GM21723 (cell line): ENCODE results near the gene STAB1.

Experiments
- ATAC-seq: cut with Tn5 transposase; IDR thresholded peaks from one replicate; pipeline ENCODE4 v1.9.1; 2021; ENCODE audit warnings: mild to moderate bottlenecking, moderate library complexity; ENCODE audit not compliant: unreplicated experiment

The STAB1 gene

DNA sequence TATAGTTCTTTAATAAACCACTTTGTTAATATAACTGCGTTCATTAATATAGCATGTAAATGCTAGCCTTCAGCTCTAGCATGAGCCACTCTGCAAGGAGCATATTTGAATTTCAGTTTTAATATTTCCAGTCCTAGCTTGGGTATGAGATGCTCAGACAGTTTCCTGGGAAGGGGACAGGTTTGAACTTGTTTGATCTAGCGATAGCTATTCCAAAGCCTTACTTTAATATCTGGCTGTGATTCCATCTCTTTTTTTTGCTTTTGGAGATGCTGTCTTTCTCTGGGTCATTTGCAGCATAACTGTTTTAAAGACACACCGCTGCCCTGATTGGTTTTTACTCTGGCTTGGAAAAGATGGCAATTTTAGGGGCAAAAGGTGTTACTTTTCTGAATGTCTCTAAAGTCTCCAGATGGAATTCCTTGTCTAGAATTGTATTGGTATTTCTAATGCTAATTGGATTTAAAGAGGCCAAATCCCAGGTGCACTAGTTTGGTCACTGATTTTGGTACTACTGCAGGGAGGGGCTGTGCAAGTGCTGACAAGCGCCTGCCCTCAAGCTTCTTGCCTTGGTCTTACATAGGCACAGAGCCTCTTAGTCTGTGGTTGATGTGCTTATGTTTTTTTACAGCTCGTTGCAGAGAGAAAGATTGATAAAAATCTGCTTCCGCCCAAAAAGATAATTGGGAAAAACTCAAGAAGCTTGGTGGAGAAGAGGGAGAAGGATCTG, 36.9 kb upstream of the STAB1 start:
- ATAC-seq, result no peak

DNA sequence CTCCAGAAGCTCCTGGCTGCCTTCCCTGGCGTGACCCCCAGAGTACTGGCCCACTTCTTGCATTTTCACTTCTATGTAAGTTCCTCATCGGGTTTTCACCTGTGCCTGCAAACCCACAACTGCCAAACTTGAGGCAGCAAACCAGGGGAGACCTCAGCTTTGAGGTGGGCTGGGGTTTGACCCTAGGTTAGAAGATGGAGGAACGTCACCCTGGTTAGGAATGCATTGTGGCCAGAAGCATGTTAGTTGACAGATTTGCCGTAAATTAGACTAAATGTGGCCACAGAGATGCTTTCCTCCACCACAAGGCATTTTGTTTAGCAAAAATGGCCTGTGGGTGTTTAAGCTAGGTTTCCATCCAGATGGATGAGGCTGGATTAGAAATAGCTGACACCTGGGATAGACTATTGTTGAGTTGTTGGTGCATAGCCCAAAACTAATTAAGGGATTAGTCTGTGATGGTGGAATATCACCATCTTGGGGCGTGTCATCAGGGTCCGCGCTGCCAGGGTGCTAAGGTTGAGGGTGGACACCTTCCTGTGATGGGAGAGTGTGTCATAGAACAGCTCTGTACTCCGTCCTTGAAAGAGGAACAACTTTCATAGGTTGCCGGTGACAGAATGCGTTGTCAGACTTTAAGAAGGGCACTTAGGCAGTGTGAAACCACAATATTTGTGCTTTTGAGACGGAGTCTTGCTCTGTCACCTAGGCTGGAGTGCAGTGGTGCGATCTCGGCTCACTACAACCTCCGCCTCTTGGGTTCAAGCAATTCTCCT, 36.2 kb upstream of the STAB1 start:
- ATAC-seq, result no peak

DNA sequence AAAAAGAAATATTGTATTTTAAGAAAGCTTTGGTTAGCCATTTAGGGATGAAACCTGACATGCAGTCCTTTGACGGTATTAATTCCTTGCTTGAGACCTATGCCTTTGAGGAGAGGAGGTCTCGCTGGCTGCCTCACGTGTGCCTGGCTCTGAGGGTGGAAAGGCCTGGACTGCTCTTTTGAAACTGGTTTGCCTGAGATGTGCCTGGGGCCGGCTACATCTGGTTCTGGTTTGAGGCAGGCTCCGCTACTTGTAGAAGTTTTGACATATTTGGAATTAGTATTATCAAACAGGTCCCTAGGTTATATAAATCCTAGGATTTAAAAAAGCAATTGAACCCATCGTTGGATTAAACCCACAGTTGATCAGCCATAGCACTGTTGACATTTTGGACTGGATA, 33.3 kb upstream of the STAB1 start:
- ATAC-seq, result no peak

DNA sequence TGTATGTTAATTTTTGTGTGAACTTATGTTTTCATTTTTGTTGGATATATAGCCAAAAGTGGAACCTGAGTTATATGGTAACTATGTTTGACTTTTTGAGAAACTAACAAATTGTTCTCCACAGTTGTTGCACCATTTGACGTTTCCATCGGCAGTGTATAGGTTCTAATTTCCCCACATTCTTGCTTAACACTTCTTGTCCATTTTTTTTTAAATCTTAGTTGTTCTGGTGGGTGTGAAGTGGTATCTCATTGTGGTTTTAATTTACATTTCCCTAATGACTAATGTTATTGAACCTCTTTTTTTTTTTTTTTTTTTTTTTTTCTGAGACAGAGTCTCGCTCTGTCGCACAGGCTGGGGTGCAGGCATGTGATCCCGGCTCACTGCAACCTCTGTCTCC, 31.7 kb upstream of the STAB1 start:
- no peak for ATAC-seq

DNA sequence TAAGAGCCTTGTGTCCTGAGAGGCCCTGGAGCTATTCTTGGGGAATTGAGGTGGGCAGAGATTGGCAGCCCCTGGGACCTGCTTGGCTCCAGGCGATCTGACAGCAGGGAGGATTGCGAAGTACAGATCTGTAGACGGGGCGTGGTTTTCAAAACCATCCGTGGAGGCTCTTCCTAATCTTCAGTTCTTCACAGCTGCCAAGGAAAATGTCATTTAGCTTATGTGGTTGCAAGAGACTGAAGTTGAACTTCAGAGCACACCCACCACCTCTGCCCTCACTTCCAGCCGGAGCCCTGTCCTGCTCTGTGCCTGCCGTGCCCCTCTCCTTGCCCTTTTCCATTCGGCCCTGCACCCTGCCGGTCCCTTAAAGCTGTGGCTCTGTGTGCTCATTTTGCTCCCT, 26.8 kb upstream of the STAB1 start:
- no peak for ATAC-seq

DNA sequence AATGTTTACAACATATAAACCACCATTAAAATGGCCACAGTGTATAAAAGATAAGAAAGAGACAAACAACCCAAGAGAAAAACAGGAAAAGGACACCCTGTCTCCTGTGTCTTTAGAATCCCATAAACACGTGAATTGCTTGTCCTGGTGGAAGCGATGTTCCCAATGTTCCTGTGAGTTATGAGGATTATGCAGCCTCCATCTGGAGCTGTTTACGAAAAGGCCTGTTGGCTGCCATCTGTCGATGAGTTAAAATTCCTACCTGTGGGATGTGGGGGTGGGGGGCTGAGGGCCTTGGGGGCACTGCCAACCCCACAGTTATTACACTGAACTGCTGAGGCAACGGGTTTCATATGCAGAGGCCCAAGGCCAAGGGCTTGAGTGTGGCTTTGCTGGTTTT, 26.1 kb upstream of the STAB1 start:
- ATAC-seq, result no peak

DNA sequence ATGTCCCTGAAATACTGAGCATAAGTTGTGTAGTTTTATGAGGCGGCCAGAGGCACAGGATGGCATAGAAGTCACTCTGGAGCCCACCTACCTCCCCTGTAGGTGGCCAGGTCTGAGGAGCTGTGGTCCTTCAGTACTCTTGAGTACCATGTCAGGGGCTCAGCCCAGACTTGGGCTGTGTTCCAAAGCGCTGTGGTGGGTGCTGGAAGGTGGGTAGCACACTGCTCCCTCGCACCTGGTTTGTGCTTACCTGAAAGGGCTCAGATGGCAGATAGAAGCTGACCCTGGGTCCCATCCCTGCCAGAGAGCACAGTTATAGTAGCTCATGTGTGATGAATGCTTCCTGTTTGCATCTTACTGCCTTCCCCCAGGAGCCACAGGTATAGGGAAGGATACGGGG, 24.2 kb upstream of the STAB1 start:
- no peak for ATAC-seq

DNA sequence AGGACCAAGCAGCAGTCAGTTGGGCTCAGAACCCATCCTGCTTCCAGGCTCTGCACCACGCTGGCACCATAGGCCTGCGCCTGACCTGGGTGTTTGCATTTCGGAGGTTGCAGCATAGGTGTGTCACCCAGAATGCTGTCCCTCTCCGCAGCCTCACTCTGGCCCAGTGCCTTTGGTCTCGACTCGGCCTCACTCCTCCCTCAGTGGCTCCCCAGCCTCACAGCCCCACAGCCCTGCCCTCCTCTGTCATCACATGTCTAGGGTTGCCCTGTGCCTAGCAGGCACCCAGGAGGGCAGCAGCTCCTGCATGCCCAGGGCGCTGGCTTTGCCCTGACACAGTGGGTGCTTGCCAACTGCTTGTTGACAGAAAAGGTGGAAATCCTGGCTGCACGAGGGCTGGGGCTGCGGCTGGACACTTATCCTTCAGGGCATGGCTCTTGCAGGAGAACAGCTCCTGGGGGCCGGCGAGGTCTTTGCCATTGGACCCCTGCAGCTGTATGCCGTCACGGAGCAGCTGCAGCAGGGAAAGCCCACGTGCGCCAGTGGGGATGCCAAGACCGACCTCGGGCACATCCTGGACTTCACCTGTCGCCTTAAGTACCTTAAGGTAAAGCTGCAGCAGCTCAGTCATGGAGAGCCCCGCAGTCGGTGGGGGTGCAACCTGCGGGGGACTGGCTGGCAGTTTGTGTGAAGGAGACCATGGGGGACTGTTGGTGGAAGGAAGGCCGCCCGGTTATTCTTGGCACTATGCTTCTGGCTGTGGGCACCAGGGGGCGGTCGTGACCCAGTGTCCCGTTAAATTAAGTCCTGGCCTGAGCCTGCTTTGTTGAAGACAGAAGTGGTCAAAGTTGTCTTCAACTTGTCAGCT, 23.5 kb upstream of the STAB1 start:
- no peak for ATAC-seq

DNA sequence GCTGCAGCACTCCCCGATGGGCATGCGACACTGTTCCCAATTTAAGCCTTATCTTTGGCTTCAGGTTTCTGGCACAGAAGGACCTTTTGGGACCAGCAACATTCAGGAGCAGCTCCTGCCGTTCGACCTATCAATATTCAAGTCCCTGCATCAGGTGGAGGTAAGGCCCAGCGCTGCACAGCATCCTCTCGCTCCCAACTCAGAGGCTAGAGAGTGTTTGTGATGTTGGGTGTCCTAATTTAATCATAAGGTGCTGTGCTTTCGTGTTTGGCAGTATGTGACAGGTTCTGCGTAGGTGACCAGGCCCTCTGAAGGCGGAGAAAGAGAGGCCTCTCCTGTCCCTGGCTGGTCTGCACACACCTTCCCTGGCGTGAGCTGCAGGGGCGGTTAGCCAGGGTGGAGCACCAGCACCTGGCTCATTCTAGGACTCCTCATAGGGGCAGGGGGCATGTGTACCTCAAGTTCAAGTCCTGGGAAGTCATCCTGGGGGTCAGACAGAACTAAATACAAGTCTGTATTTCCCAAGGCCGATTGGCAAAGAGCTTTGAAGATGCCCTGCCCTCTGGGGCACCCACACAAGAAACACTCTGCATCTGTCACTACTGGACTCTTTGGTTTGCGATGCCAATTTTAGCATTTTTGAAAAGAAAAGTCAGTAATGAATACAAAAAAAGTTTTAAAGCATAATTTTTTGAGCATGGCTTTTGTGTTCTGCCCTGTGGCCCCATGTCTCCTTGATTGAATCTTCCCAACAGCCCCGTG, 22.7 kb upstream of the STAB1 start:
- ATAC-seq, result no peak

DNA sequence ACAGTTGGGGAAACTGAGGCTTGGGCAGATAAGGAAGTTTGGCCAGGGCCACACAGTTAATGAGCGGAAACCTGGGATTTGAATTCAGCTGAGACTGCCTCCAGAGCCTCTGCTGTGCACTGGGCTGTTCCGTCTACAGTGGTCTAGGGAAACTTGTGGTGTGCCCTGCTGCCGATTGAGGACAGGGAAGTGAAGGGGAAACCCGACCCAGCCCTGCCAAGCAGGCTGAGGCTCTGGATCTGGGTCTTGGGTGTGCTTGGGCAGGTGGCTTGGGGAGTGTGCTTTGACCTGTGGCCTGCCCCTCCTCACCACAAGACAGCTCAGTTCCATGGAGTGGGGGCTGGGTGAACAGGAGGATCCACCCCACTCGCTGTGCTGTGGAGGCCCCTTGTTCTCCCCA, 22.1 kb upstream of the STAB1 start:
- ATAC-seq, result no peak

DNA sequence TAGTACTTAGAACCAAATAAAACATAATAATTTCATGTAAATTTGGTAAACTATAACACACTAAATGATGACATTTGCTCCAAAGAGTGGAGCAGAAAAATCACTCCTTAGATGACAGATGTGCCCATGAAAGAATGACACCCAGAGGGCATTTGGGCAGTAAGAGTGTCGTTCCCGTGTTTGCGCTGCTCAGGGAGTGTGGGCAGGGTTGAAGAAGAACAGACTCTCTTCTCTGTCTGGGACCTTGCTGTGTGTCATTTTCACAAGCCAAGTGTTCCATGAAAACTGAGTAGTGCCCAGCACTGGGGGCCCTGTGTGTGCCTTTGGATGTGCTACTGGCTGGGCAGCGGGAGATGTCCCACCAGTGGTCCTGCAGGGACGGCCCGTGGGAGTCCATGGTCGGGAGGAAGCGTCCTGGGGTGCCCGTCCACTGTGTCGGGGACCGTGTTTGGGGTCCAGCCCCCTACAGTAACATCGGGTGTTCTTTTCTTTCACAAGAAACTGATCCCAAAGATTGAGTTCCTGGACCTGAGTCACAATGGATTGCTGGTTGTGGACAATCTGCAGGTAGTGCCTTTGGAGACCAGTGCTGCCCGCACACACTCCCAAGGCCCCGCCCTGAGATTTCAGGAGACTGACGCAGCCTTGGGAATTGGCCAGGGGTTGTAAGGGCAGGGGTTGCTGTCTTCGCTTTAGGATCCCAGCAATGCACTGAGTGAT, 17.9 kb upstream of the STAB1 start:
- no peak for ATAC-seq

DNA sequence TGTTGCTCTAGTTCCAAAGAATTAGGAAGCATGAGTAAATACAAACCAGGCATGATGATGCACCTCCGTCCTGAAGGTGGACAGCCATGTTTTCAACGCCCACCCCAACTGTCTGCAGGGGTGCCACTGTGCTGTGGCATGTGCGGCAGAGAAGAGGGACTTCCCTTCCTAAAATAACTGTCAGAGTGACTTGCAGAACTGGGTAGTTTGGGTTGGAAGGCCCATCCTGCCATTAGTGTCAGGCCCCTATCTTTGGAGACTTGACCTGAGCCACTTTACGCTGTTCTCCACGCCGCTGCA, 17.4 kb upstream of the STAB1 start:
- no peak for ATAC-seq

DNA sequence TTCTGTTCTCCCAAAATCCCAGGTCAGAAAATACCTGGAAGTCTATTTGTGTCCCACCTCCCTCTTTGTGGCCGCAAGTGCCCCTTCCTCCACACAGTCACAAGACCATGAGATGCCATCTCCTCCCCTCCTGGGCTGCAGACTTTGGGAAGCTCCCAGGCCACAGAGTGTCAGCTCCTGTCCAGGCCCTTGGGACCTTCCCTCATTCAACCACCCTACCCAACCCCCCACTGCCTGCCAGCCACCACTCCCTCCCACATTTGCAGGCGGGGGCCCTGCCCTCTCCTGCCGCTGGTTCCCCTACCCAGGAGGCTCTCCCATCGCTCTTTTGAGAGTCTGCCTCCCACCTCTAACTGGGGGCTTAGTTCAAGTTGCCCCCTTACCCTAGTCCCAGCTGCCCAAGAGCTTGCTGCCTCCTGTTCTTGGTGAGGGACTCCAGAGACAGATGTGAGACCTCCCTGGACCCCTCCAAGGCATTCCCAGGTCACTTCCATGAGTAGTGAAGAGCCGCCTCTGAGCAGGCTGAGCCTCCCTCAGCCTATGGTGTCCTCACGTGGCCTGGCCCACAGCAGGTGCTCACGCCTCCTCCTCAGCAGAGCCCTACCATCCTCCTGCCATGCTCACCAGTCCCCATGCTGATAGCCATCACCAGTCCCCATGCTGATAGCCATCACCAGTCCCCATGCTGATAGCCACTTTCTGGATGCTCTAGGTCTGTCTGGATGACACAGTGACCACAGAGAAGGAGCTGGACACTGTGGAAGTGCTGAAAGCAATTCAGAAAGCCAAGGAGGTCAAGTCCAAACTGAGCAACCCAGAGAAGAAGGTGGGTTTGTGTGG, 15.9 kb upstream of the STAB1 start:
- ATAC-seq, result no peak

DNA sequence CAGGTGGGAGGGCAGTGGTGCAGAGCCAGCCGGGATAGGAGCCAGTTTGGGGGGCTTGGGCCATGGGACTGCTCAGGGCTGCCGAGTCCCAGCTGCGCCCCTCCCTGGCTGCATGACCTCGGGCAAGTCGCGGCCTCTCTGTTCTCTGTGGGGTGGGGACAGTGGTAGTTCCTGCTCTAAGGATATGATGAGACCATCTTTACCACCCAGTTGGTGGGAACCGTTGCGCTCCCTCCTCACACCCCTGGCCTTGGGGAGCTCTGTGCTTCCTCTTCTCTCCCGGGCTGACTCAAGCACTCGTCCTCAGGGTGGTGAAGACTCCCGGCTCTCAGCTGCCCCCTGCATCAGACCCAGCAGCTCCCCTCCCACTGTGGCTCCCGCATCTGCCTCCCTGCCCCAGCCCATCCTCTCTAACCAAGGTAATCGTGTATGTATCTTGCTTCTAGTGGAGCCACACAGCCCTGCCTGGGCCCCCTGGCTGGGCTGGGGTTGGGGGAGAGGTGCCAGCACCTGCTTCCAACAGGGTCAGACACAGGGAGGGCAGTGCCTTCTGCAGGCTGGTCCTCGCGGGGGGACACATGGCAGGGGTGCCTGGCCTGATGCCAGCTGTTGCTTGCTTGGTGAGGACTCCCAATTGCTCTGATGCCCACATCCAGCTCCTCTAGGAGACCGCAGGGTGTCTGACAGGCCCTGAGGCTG, 15.1 kb upstream of the STAB1 start:
- ATAC-seq, result no peak

DNA sequence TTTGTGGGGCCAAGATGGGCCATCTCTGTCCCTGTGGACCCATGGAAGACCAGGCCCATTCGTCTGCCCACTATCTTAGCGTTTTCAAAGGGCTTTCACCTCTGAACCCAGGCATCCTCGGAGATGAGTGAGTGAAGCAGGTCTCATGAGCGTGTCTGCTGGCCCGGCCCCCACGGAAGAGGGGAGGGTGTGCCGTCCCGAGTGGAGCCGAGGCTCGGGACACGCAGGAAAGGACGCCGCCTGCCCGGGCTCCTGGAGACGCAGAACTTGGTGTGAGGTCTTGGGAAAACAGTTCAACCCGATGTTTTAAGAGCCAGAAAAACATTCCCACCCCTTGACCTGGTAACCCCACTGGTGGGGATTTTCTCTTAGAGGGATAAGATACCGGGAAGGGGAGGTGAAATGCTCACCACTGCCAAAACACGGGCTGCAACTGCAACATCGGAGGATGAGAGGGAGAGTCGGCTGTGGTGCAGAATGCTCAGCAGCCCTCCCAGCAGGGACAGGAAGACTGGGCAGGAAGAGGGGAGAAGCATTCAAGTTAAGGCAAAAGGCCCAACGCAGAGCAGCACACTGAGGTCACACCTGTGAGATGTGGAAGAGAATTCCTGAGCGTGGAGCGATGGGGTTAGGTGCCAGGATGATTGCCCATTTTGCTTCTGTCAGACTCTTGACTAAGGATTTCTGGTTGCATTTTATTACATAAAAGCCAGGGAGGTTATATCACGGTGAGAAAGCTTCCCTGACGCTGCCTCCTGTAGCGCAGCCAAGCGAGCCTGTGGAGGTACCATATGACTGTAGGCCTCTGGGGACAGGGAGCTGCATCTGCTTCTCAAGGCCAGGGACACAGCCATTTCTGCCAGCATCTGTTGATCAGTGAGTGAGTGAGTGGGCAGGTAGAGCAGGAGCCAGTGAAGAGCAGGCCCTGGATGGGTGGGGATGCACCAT, 14.1 kb upstream of the STAB1 start:
- no peak for ATAC-seq

DNA sequence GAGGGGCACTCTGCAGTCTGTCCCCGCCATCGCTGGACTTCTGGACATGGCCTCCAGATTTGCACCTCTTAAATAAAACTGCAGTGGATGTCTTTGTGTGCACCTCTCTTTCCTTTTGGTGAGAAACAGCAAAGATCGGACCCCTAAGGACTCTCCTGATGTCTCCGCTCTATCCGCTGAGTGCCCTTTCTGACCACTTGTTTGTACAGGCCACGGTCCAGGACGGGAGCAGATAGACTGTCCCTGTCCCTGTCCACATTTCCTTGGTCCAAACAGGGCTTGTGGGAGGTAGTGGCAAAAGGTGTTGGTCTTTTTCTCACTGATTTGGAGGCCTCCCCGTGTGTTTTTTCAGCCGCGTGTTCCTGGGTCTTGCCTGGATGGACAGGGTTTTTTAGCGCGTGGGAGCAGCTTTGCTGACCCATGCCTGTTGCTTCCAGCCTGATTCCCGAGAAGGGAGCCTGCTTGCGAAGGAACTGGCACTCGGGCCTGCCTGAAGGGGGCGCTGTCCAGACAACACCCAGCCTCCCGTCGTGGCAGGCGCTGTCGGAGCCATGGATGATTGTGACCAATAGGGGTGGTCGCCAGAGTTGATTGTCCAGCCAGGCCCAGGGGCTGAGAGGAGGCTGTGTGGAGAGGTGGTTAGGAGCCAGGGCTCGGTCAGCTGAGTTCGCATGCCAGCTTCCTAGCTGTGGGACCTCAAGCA, 13.2 kb upstream of the STAB1 start:
- ATAC-seq, result no peak

DNA sequence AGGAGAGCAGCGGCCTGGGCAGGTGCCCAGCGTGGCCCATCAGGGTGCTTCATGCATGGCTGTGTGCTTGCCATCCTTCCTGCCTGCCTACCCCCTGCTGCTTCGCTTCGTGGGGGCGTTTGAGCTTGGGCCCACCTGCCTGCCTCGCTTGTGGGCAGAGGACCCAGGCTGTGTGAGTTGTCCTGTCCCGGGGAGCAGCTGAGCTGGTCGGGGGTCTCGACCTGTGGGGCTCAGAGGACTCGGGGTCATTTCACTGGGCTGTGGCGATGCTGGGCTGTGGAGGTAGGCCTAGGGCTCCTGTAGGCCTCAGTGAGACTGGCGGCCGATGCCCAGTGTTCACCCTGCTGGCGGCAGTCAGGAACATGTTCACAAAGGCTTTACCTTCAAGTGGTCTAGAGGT, 12.1 kb upstream of the STAB1 start:
- no peak for ATAC-seq
